HepG2 (cell line): Measurements from ENCODE around the gene COLQ. TPM values are rescaled to one million over a fixed set of nuclear protein-coding genes. Genes with fewer than 3 reads are reported as not detected.

Experiments used
- ATRX ChIP-seq: sonication (generic); formaldehyde crosslinking; IDR thresholded peaks from 2 replicates; pipeline ENCODE4 v1.4.0; 2020; ENCODE audit warnings: missing genetic modification reagents, borderline replicate concordance
- CCAR2 ChIP-seq: fragments of 200-400 bp; formaldehyde crosslinking; optimal IDR thresholded peaks from 2 replicates; pipeline ENCODE3; 2018; ENCODE audit warnings: low read depth, mild to moderate bottlenecking, low read length, moderate library complexity
- KDM5B ChIP-seq: sonication (generic); formaldehyde crosslinking; IDR thresholded peaks from 2 replicates; pipeline ENCODE4 v1.4.0; 2020; ENCODE audit warnings: missing genetic modification reagents, mild to moderate bottlenecking, borderline replicate concordance
- MXD1 ChIP-seq: sonication (generic); formaldehyde crosslinking; IDR thresholded peaks from 2 replicates; pipeline ENCODE4 v1.4.0; 2020; ENCODE audit warnings: mild to moderate bottlenecking, missing genetic modification reagents
- PCBP1 ChIP-seq: fragments of 200-400 bp; formaldehyde crosslinking; IDR thresholded peaks from 2 replicates; pipeline ENCODE4 v1.6.1; 2017; ENCODE audit warnings: mild to moderate bottlenecking, low read depth, low read length, borderline replicate concordance
- PHF5A ChIP-seq: IDR thresholded peaks from one replicate; pipeline ENCODE4 v1.6.1; 2018; ENCODE audit warnings: low read depth, missing genetic modification reagents; ENCODE audit not compliant: unreplicated experiment
- RNF2 ChIP-seq: fragments of 450-650 bp; conservative IDR thresholded peaks from 2 replicates; pipeline ENCODE4 v1.6.1; 2016; ENCODE audit warnings: low read depth
- SALL1 ChIP-seq: sonication (generic); formaldehyde crosslinking; IDR thresholded peaks from 2 replicates; pipeline ENCODE4 v1.8.0; 2022; ENCODE audit warnings: mild to moderate bottlenecking, missing genetic modification reagents
- SALL2 ChIP-seq: sonication (generic); formaldehyde crosslinking; IDR thresholded peaks from 2 replicates; pipeline ENCODE4 v1.8.1; 2023; ENCODE audit warnings: mild to moderate bottlenecking, missing genetic modification reagents, inconsistent platforms
- SIX1 ChIP-seq: sonication (generic); formaldehyde crosslinking; IDR thresholded peaks from 2 replicates; pipeline ENCODE4 v1.4.0; 2020; ENCODE audit warnings: missing genetic modification reagents, borderline replicate concordance
- SIX4 ChIP-seq: sonication (generic); formaldehyde crosslinking; IDR thresholded peaks from 2 replicates; pipeline ENCODE4 v1.4.0; 2020; ENCODE audit warnings: missing genetic modification reagents
- SKIL ChIP-seq: sonication (generic); formaldehyde crosslinking; IDR thresholded peaks from 2 replicates; pipeline ENCODE4 v1.8.0; 2022; ENCODE audit warnings: missing genetic modification reagents, mild to moderate bottlenecking, moderate library complexity, borderline replicate concordance
- SOX6 ChIP-seq, 2 experiments: fragments of 450-650 bp in 1 of 2; sonication (generic) in 1 of 2; formaldehyde crosslinking in 1 of 2; IDR thresholded peaks; 2 replicates each; pipeline versions ENCODE4 v1.4.0 to v1.6.1; 2017 to 2020; ENCODE audit warnings: antibody characterized with exemption in 1 of 2, mild to moderate bottlenecking in 1 of 2, missing genetic modification reagents in 1 of 2
- TARDBP ChIP-seq: sonication (generic); formaldehyde crosslinking; IDR thresholded peaks from 2 replicates; pipeline ENCODE4 v1.8.0; 2022; ENCODE audit warnings: mild to moderate bottlenecking, missing genetic modification reagents
- TFAP4 ChIP-seq: sonication (generic); IDR thresholded peaks from 2 replicates; pipeline ENCODE4 v1.6.1; 2016; ENCODE audit warnings: low read depth, borderline replicate concordance
- THAP7 ChIP-seq: sonication (generic); formaldehyde crosslinking; IDR thresholded peaks from 2 replicates; pipeline ENCODE4 v1.8.1; 2023; ENCODE audit warnings: mild to moderate bottlenecking, missing genetic modification reagents
- ZNF263 ChIP-seq: sonication (generic); formaldehyde crosslinking; IDR thresholded peaks from 2 replicates; pipeline ENCODE4 v1.4.0; 2020; ENCODE audit warnings: missing genetic modification reagents
- ZNF317 ChIP-seq: sonication (generic); formaldehyde crosslinking; IDR thresholded peaks from 2 replicates; pipeline ENCODE4 v1.5.0; 2020; ENCODE audit warnings: mild to moderate bottlenecking, missing genetic modification reagents
- ZNF431 ChIP-seq: sonication (generic); formaldehyde crosslinking; IDR thresholded peaks from 2 replicates; pipeline ENCODE4 v1.9.0; 2022; ENCODE audit warnings: missing genetic modification reagents, low read depth, mild to moderate bottlenecking, borderline replicate concordance
- ZNF552 ChIP-seq: sonication (generic); formaldehyde crosslinking; IDR thresholded peaks from 2 replicates; pipeline ENCODE4 v1.9.0; 2022; ENCODE audit warnings: missing genetic modification reagents, mild to moderate bottlenecking, borderline replicate concordance
- ZNF577 ChIP-seq: sonication (generic); formaldehyde crosslinking; IDR thresholded peaks from 2 replicates; pipeline ENCODE4 v1.4.0; 2020; ENCODE audit warnings: mild to moderate bottlenecking, low read depth, missing genetic modification reagents, borderline replicate concordance
- ZNF703 ChIP-seq: sonication (generic); formaldehyde crosslinking; IDR thresholded peaks from 2 replicates; pipeline ENCODE4 v1.5.1; 2020; ENCODE audit warnings: missing genetic modification reagents, mild to moderate bottlenecking, moderate library complexity, borderline replicate concordance
- ZNF720 ChIP-seq: sonication (generic); formaldehyde crosslinking; IDR thresholded peaks from 2 replicates; pipeline ENCODE4 v1.4.0; 2020; ENCODE audit warnings: missing genetic modification reagents
- ZNF839 ChIP-seq: sonication (generic); formaldehyde crosslinking; IDR thresholded peaks from 2 replicates; pipeline ENCODE4 v1.4.0; 2020; ENCODE audit warnings: missing genetic modification reagents, mild to moderate bottlenecking, borderline replicate concordance
- ZSCAN31 ChIP-seq: sonication (generic); formaldehyde crosslinking; IDR thresholded peaks from 2 replicates; pipeline ENCODE4 v1.5.0; 2020; ENCODE audit warnings: low read depth, mild to moderate bottlenecking, missing genetic modification reagents
- polyA plus RNA-seq, 8 experiments: library from polyadenylated mRNA; depleted of rRNA in 3 of 8; stranded (reverse) in 7 of 8; unstranded in 1 of 8; fragments of >200 nt; fragmentation: Illumina TruSeq in 4 of 8; extraction: Trizol in 4 of 8; gene quantifications; 2 replicates each; pipeline versions ENCODE4 v1.2.1 to v1.2.3, GENCODE V29; 2011 to 2016; ENCODE audit warnings: low read depth in 4 of 8, missing spikeins in 1 of 8, mixed read lengths in 1 of 8; ENCODE audit not compliant: insufficient read depth in 1 of 8
- total RNA-seq, 5 experiments: library from RNA; depleted of rRNA; stranded (reverse); fragments of >200 nt; fragmentation: Illumina TruSeq; extraction: Trizol; gene quantifications; 2 replicates each; pipeline ENCODE4 v1.2.3, GENCODE V29; 2016; ENCODE audit warnings: low read depth in 1 of 5
- TF ChIP-seq, protein P1 (sequence below): sonication (generic); formaldehyde crosslinking; IDR thresholded peaks from 2 replicates; pipeline ENCODE4 v1.8.1; 2023; ENCODE audit warnings: mild to moderate bottlenecking, missing genetic modification reagents, borderline replicate concordance
- TF ChIP-seq, protein P2 (sequence below), 2 experiments: fragments of 450-650 bp in 1 of 2; sonication (generic) in 1 of 2; formaldehyde crosslinking; IDR thresholded peaks; 2 replicates each; pipeline versions ENCODE4 v1.5.0 to v1.8.0; 2020 to 2022; ENCODE audit warnings: mild to moderate bottlenecking in 1 of 2, missing genetic modification reagents in 1 of 2

The COLQ gene
- total and polyA plus RNA-seq, 2 of the 13 experiments (the other 11 are each of a cell fraction or from before 2014, with no cell fraction given), result 0.31 to 0.46 TPM

DNA sequence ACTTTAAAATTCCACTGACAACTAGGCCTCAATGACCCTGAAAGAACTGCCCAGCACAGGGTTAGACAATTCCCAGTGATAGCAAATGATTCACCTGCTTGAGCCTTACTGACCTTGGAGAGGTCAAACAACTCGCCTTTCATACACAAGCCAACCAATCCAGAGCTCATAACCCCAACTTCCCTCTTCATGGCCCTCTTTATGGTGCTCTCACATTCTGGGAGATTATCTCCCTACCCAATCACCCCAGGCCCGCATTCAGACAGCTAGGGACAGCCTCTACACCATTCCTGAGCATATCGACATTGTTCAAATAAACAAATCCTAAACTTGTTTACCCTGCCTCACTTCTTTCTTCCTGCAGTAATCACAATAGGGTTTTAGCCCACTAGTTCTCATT is 32.2 kb upstream of the COLQ start (continued):
- TF ChIP-seq ZNF317 (CRISPR knock-in tag) (no peak), PHF5A (CRISPR knock-in tag) (no peak), TFAP4 (no peak), ZNF263 (CRISPR knock-in tag) (no peak), SIX4 (no peak), ZNF577 (CRISPR knock-in tag) (no peak), ZNF552 (CRISPR knock-in tag) (no peak), TARDBP (CRISPR knock-in tag) (no peak), ZNF720 (CRISPR knock-in tag) (no peak), PCBP1 (no peak), SIX1 (CRISPR knock-in tag) (no peak), THAP7 (CRISPR knock-in tag) (no peak), ZNF839 (CRISPR knock-in tag) (no peak), SALL2 (CRISPR knock-in tag) (no peak), RNF2 (no peak), SKIL (CRISPR knock-in tag) (no peak), SALL1 (CRISPR knock-in tag) (peak; percentile 43; the same call in 1 of the 2 replicates), ZSCAN31 (no peak), MXD1 (CRISPR knock-in tag) (no peak), ATRX (CRISPR knock-in tag) (no peak), KDM5B (CRISPR knock-in tag) (no peak), SOX6 (IDR thresholded peaks at IDR 0.05) (no peak), SOX6 (CRISPR knock-in tag; IDR thresholded peaks at IDR 0.05) (peak; percentile 37; the same call in 1 of the 2 replicates), CCAR2 (no peak), ZNF703 (no peak), ZNF431 (CRISPR knock-in tag) (no peak)
- TF ChIP-seq, protein P1, sequence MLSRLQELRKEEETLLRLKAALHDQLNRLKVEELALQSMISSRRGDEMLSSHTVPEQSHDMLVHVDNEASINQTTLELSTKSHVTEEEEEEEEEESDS (CRISPR knock-in tag), result no peak
- TF ChIP-seq, protein P2, sequence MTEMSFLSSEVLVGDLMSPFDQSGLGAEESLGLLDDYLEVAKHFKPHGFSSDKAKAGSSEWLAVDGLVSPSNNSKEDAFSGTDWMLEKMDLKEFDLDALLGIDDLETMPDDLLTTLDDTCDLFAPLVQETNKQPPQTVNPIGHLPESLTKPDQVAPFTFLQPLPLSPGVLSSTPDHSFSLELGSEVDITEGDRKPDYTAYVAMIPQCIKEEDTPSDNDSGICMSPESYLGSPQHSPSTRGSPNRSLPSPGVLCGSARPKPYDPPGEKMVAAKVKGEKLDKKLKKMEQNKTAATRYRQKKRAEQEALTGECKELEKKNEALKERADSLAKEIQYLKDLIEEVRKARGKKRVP (CRISPR knock-in tag; IDR thresholded peaks at IDR 0.05), result no peak
